ENCODE measurements around the gene TFR2. TPM values are rescaled to one million over a fixed set of nuclear protein-coding genes. Genes with fewer than 3 reads are reported as not detected.
A peak's percentile ranks its signal among the peaks of the same experiment; 100 is the strongest.

Gene TFR2
- total and polyA plus RNA-seq, 2 of the 4 experiments (the other 2 are of a cell fraction), result 0.18 to 0.50 TPM

DNA sequence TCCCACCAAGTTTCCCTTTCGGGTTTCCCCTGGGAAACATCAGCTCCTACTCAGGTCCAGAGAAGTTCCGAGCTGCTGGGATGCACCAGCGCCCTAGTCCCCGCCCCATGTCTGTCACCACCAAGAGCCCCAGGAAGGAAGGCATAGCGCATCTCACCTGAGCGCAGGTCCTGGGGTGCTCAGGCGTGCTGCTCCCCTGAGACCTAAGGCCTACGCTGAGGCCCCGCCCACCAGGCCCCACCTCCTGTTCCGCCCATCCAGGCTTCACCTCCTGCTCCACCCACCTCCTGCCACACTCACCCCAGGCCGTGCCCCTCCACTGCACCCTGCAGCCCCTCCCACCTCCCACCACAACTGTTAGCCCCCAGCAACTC lies 1.2 kb upstream of the TFR2 start:
- Histone ChIP-seq H3K18ac (ENCODE audit: low read depth, low read length) (no peak overlapping the region), H3K9me1 (ENCODE audit: insufficient read depth, low read length) (no peaks in the 10 kb centered on the region), H3K27ac (ENCODE audit: insufficient read depth, low read length) (no peak overlapping the region), H3K56ac (ENCODE audit: extremely low read depth, insufficient read depth, low read length) (no peak overlapping the region), H2BK120ac (ENCODE audit: low read depth, low read length) (no peak overlapping the region), H3K9ac (ENCODE audit: low read depth, low read length) (no peak overlapping the region), H3K4me2 (ENCODE audit: low read depth, low read length) (no peak overlapping the region), H3K23ac (ENCODE audit: low read depth, low read length) (no peak overlapping the region), H3K4me3 (ENCODE audit: insufficient read depth, low read depth, low read length) (no peak overlapping the region), H4K20me1 (ENCODE audit: insufficient read depth, low read length) (no peaks in the 10 kb centered on the region), H3K9me3 (ENCODE audit: control insufficient read depth, insufficient read depth, low read length) (no peaks in the 10 kb centered on the region), H3K27me3 (ENCODE audit: control insufficient read depth, insufficient read depth, low read length) (peaks cover 29% of the 10 kb centered on the region), H2BK5ac (ENCODE audit: low read depth, low read length, poor library complexity, severe bottlenecking) (no peak overlapping the region), H3K14ac (replicated peaks; ENCODE audit: low read depth, low read length) (no peak overlapping the region), H2BK15ac (ENCODE audit: low read depth, low read length) (no peak overlapping the region), H3K79me1 (ENCODE audit: low read depth in 1 of 2, low read length in 2 of 2) (no peaks in the 10 kb centered on the region), H3K4me1 (ENCODE audit: control insufficient read depth, insufficient read depth, low read length) (no peaks in the 10 kb centered on the region), H3K4ac (ENCODE audit: low read depth, low read length) (no peak overlapping the region), H2AFZ (replicated peaks; ENCODE audit: low read length, poor library complexity) (peak overlapping the region; percentile 33), H4K5ac (ENCODE audit: low read depth, low read length) (no peak overlapping the region), H2BK20ac (ENCODE audit: low read depth, low read length) (no peak overlapping the region), H2AK9ac (replicated peaks; ENCODE audit: low read depth, low read length, poor library complexity) (no peak overlapping the region), H4K8ac (ENCODE audit: low read depth in 2 of 2, low read length in 2 of 2) (no peak overlapping the region), H4K91ac (ENCODE audit: insufficient read depth, low read depth, low read length) (no peak overlapping the region), H3K36me3 (ENCODE audit: control insufficient read depth, insufficient read depth, low read length) (no peaks in the 10 kb centered on the region), H2AK5ac (ENCODE audit: low read depth, low read length) (no peak overlapping the region)
- no TSS peak for BruUV-seq (replicated peaks)
- ChIA-PET POLR2A (ENCODE audit: unreplicated experiment) (no interaction called here), CTCF (no interaction called here)
- intact Hi-C loops (cut with micrococcal nuclease) (no loop called here), dilution Hi-C loops (cut with HindIII; ENCODE audit: low sequenced_read_pairs, unreplicated experiment) (no loop called here), in situ Hi-C loops (cut with MboI; ENCODE audit: low sequenced_read_pairs) (no loop called here)
- ATAC-seq (ENCODE audit: low read depth) (no peak), DNase-seq (no peak)
- TF ChIP-seq, protein P1, sequence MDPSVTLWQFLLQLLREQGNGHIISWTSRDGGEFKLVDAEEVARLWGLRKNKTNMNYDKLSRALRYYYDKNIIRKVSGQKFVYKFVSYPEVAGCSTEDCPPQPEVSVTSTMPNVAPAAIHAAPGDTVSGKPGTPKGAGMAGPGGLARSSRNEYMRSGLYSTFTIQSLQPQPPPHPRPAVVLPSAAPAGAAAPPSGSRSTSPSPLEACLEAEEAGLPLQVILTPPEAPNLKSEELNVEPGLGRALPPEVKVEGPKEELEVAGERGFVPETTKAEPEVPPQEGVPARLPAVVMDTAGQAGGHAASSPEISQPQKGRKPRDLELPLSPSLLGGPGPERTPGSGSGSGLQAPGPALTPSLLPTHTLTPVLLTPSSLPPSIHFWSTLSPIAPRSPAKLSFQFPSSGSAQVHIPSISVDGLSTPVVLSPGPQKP (IDR thresholded peaks at IDR 0.05; ENCODE audit: borderline replicate concordance, low read depth, low read length), result no peak
- no peak for TF ChIP-seq RFX5 (IDR thresholded peaks at IDR 0.05; ENCODE audit: low read depth, low read length)
- no peak for TF ChIP-seq RAD21 (IDR thresholded peaks at IDR 0.05; ENCODE audit: low read length)
- TF ChIP-seq MAFK (IDR thresholded peaks at IDR 0.05; ENCODE audit: low read depth, low read length), result no peak
- TF ChIP-seq CEBPB (IDR thresholded peaks at IDR 0.05; ENCODE audit: low read depth, low read length), result no peak
- TF ChIP-seq NFE2L2 (IDR thresholded peaks at IDR 0.05; ENCODE audit: low read depth, low read length), result no peak
- TF ChIP-seq, protein P2, sequence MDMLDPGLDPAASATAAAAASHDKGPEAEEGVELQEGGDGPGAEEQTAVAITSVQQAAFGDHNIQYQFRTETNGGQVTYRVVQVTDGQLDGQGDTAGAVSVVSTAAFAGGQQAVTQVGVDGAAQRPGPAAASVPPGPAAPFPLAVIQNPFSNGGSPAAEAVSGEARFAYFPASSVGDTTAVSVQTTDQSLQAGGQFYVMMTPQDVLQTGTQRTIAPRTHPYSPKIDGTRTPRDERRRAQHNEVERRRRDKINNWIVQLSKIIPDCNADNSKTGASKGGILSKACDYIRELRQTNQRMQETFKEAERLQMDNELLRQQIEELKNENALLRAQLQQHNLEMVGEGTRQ (IDR thresholded peaks at IDR 0.05; ENCODE audit: low read depth, low read length), result no peak
- no peak for TF ChIP-seq CHD1 (IDR thresholded peaks at IDR 0.05; ENCODE audit: low read depth, low read length)
- TF ChIP-seq RCOR1 (IDR thresholded peaks at IDR 0.05; ENCODE audit: insufficient replicate concordance, low read length), result no peak
- no peak for TF ChIP-seq MXI1 (IDR thresholded peaks at IDR 0.05; ENCODE audit: borderline replicate concordance, low read depth, low read length)
- TF ChIP-seq MAZ (IDR thresholded peaks at IDR 0.05; ENCODE audit: borderline replicate concordance, low read depth, low read length), result no peak
- TF ChIP-seq, protein P3, sequence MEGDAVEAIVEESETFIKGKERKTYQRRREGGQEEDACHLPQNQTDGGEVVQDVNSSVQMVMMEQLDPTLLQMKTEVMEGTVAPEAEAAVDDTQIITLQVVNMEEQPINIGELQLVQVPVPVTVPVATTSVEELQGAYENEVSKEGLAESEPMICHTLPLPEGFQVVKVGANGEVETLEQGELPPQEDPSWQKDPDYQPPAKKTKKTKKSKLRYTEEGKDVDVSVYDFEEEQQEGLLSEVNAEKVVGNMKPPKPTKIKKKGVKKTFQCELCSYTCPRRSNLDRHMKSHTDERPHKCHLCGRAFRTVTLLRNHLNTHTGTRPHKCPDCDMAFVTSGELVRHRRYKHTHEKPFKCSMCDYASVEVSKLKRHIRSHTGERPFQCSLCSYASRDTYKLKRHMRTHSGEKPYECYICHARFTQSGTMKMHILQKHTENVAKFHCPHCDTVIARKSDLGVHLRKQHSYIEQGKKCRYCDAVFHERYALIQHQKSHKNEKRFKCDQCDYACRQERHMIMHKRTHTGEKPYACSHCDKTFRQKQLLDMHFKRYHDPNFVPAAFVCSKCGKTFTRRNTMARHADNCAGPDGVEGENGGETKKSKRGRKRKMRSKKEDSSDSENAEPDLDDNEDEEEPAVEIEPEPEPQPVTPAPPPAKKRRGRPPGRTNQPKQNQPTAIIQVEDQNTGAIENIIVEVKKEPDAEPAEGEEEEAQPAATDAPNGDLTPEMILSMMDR (conservative IDR thresholded peaks at IDR 0.05; ENCODE audit: low read depth, low read length), result no peak
- no peak for TF ChIP-seq POLR2A (IDR thresholded peaks at IDR 0.05; ENCODE audit: low read depth, low read length)
- 66% methylated on average over 6 of the region's 11 CpGs; no CpG with 5 or more reads in 1 of the 2 experiments for WGBS, 2 experiments (ENCODE audit: extremely low coverage in 2 of 2, insufficient read length in 1 of 2)

All from IMR-90 (cell line).